ENCODE results near the gene ZNF138.

DNA sequence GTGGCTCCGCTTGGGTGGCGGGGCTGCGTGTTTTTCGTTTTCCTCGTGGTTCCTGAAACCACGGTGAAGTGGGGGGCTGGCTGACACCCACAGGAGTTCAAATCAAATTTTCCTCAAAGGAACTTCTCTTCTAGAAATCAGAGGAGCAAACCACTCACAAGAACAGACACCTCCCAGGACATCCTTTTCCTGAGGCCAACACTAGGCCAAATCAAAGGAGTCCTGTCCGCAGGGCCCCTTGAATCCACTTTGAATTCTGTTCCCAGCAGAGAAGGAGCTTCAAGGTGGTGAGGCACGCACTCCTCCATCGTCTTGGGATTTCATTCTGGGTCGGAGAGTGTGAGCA lies 78.9 kb downstream of the ZNF138 start:
- TF ChIP-seq, protein P1, sequence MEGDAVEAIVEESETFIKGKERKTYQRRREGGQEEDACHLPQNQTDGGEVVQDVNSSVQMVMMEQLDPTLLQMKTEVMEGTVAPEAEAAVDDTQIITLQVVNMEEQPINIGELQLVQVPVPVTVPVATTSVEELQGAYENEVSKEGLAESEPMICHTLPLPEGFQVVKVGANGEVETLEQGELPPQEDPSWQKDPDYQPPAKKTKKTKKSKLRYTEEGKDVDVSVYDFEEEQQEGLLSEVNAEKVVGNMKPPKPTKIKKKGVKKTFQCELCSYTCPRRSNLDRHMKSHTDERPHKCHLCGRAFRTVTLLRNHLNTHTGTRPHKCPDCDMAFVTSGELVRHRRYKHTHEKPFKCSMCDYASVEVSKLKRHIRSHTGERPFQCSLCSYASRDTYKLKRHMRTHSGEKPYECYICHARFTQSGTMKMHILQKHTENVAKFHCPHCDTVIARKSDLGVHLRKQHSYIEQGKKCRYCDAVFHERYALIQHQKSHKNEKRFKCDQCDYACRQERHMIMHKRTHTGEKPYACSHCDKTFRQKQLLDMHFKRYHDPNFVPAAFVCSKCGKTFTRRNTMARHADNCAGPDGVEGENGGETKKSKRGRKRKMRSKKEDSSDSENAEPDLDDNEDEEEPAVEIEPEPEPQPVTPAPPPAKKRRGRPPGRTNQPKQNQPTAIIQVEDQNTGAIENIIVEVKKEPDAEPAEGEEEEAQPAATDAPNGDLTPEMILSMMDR (IDR thresholded peaks at IDR 0.05), result no peak
- TF ChIP-seq SIN3A (IDR thresholded peaks at IDR 0.05; ENCODE audit: borderline replicate concordance, insufficient read depth, low read depth, low read length) (no peak), POLR2AphosphoS5 (IDR thresholded peaks at IDR 0.05; ENCODE audit: low read depth, low read length) (no peak), REST (IDR thresholded peaks at IDR 0.05; ENCODE audit: insufficient read depth in 1 of 2, low read depth in 2 of 2, low read length in 1 of 2) (no peak)

Data from Panc1 (cell line).